Endothelial cell (in vitro differentiated cells): ENCODE results near the gene MYO10. TPM values are rescaled to one million over a fixed set of nuclear protein-coding genes. Genes with fewer than 3 reads are reported as not detected.
"Not testable (repeated sequence)": the region's sequence is repeated elsewhere in the genome, so short reads cannot be mapped to it uniquely, and the experiment has no call there.

ENCODE experiments used
- DNase-seq: peaks from one replicate; pipeline ENCODE4 v3.0.0; 2021; ENCODE audit warnings: low spot score
- H3K27ac Mint-ChIP-seq: one replicate; pipeline ENCODE4 v1.8.0; 2021; ENCODE audit warnings: mixed read lengths, inconsistent platforms; ENCODE audit not compliant: unreplicated experiment
- H3K27me3 Mint-ChIP-seq: one replicate; pipeline ENCODE4 v1.8.0; 2021; ENCODE audit warnings: mild to moderate bottlenecking, moderate library complexity, mixed read lengths, inconsistent platforms; ENCODE audit not compliant: unreplicated experiment
- H3K36me3 Mint-ChIP-seq: one replicate; pipeline ENCODE4 v1.8.0; 2021; ENCODE audit warnings: mild to moderate bottlenecking, low read depth, mixed read lengths, inconsistent platforms; ENCODE audit not compliant: unreplicated experiment
- H3K4me1 Mint-ChIP-seq: one replicate; pipeline ENCODE4 v1.8.0; 2021; ENCODE audit warnings: mild to moderate bottlenecking, mixed read lengths, inconsistent platforms; ENCODE audit not compliant: unreplicated experiment
- H3K4me3 Mint-ChIP-seq: one replicate; pipeline ENCODE4 v1.8.0; 2021; ENCODE audit warnings: mild to moderate bottlenecking, mixed read lengths, inconsistent platforms; ENCODE audit not compliant: unreplicated experiment
- H3K9me3 Mint-ChIP-seq: one replicate; pipeline ENCODE4 v1.8.0; 2021; ENCODE audit warnings: mixed read lengths, inconsistent platforms; ENCODE audit not compliant: unreplicated experiment
- total RNA-seq: library from RNA; stranded (reverse); fragmentation: NEBNext Ultra II Directional; extraction: Animal tissue kit (Norgen Biotek cat#: 25700); gene quantifications from one replicate; pipeline ENCODE4 v1.2.1, GENCODE V29; 2021; ENCODE audit not compliant: unreplicated experiment
- TF ChIP-seq, protein P1 (sequence below): fragments of 200-600 bp; sonication (generic); IDR thresholded peaks from one replicate; pipeline ENCODE4 v1.5.0; 2021; ENCODE audit warnings: antibody characterized with exemption; ENCODE audit not compliant: unreplicated experiment

The MYO10 gene
- total RNA-seq, 1 donor from 2014 or later = 132 TPM

DNA sequence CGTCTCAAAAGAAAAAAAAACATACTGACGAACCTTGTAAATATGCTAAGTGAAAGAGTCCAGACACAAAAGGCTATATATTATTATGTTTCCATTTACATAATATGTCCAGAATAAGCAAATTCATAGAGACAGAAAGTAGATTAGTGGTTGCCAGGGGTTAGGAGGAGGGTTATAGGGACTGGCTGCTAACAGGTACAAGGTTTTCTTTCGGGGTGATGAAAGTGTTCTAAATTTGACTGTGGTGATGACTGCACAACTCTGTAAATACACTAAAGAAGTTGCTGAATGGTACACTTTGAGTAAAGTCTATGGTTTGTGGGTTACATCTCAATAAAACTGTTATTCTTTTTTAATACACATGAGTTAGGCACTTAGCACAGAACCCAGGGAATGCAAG is 98.8 kb downstream of the MYO10 start:
- no peak for DNase-seq
- TF ChIP-seq, protein P1, sequence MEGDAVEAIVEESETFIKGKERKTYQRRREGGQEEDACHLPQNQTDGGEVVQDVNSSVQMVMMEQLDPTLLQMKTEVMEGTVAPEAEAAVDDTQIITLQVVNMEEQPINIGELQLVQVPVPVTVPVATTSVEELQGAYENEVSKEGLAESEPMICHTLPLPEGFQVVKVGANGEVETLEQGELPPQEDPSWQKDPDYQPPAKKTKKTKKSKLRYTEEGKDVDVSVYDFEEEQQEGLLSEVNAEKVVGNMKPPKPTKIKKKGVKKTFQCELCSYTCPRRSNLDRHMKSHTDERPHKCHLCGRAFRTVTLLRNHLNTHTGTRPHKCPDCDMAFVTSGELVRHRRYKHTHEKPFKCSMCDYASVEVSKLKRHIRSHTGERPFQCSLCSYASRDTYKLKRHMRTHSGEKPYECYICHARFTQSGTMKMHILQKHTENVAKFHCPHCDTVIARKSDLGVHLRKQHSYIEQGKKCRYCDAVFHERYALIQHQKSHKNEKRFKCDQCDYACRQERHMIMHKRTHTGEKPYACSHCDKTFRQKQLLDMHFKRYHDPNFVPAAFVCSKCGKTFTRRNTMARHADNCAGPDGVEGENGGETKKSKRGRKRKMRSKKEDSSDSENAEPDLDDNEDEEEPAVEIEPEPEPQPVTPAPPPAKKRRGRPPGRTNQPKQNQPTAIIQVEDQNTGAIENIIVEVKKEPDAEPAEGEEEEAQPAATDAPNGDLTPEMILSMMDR = no peak
- no peaks in the 10 kb centered on the region for H3K9me3 Mint-ChIP-seq
- no peak overlapping the region for H3K27ac Mint-ChIP-seq
- peaks cover 17% of the 10 kb centered on the region for H3K36me3 Mint-ChIP-seq
- H3K4me3 Mint-ChIP-seq = no peak overlapping the region
- H3K4me1 Mint-ChIP-seq = peaks cover 2% of the 10 kb centered on the region
- peaks cover 2% of the 10 kb centered on the region for H3K27me3 Mint-ChIP-seq

GRCh38 chr5:16834029-16834428 is 102.1 kb downstream of the MYO10 start:
- H3K9me3 Mint-ChIP-seq = no peaks in the 10 kb centered on the region
- no peak for DNase-seq
- H3K36me3 Mint-ChIP-seq = peaks cover 6% of the 10 kb centered on the region
- H3K27me3 Mint-ChIP-seq = peaks cover 1% of the 10 kb centered on the region
- no peak overlapping the region for H3K4me3 Mint-ChIP-seq
- H3K27ac Mint-ChIP-seq = no peak overlapping the region
- TF ChIP-seq, protein P1 = no peak
- no peaks in the 10 kb centered on the region for H3K4me1 Mint-ChIP-seq

DNA sequence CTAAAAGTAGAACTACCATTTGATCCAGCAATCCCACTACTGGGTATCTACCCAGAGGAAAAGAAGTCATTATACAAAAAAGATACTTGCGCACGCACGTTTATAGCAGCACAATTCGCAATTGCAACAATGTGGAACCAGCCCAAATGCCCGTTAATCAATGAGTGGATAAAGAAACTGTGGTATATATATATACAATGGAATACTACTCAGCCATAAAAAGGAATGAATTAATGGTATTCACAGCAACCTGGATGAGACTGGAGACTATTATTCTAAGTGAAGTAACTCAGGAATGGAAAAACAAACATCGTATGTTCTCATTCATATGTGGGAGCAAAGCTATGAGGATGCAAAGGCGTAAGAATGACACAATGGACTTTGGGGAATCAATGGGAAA is 104.8 kb downstream of the MYO10 start:
- not testable (repeated sequence) for H3K4me3 Mint-ChIP-seq, H3K4me1 Mint-ChIP-seq, DNase-seq, H3K9me3 Mint-ChIP-seq, H3K27me3 Mint-ChIP-seq, H3K27ac Mint-ChIP-seq, H3K36me3 Mint-ChIP-seq

DNA sequence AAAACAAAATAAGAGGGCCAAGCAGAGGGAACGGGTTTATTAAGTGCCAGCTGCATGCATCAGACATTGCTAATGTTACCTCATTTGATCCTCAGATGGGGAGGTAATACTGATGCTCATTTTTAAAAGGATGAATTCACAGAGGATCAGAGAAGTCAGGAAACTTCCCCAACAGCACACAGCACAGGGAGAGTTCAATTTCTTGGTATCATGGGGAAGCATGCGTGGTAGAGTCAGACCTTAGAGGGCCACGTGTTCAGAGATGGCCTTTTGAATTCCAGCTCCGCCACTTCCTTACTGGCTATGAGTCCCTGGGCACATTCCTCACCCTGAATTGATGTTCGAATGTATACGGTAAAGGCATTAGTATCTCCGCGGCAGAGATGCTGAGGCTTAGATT is 108.3 kb downstream of the MYO10 start:
- peaks cover 12% of the 10 kb centered on the region for H3K36me3 Mint-ChIP-seq
- H3K27ac Mint-ChIP-seq = no peak overlapping the region
- H3K27me3 Mint-ChIP-seq = peaks cover 7% of the 10 kb centered on the region

DNA sequence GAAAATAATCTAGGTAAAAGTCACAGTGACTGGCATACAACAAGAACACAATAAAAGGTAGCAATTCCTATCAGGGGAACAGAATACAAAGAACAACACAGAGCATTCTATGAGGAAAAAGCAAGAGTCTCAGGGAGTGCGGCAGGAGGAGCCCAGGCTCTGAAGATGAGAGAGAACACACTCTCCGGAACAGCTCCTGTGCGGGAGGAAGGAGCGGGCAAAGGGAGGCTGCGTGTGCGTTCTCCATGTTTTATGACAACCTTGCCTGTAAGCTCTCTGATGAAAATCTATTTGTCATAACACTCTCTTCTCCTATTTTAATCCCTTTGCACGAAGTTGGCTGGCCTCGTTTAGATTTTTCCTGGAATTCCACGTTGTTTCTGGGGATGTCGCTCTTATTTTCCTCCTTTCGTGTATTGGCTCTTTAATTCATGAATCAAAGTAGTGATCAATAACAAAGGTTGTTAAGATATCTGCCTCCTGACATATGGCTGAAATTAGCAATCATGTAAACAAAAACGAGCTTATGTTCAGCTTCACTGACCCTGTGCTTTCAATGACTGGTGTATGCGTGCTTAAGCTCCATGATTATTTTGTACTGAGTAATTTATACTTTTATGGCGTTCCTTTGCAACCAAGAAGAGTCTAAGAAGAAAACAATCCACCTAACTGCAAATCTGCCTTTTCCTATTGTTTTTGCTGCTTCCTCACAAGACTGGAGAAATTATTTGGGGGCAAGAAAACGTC is 109.5 kb downstream of the MYO10 start:
- TF ChIP-seq, protein P1 = no peak
- DNase-seq = no peak
- peaks cover 5% of the 10 kb centered on the region for H3K4me1 Mint-ChIP-seq
- H3K4me3 Mint-ChIP-seq = no peak overlapping the region
- peak overlapping the region; percentile 22 for H3K27ac Mint-ChIP-seq
- peaks cover 7% of the 10 kb centered on the region for H3K27me3 Mint-ChIP-seq
- H3K36me3 Mint-ChIP-seq = peaks cover 12% of the 10 kb centered on the region
- no peaks in the 10 kb centered on the region for H3K9me3 Mint-ChIP-seq

More for the DNA sequence above, 108.3 kb downstream of the MYO10 start:
- Mint-ChIP-seq H3K4me1 (peaks cover 5% of the 10 kb centered on the region), H3K4me3 (no peak overlapping the region), H3K9me3 (no peaks in the 10 kb centered on the region)
- DNase-seq = no peak
- TF ChIP-seq, protein P1 = no peak
